Measurements from ENCODE around the gene LCP1.
"Not testable (repeated sequence)": the region's sequence is repeated elsewhere in the genome, so short reads cannot be mapped to it uniquely, and the experiment has no call there.

LCP1 gene

GRCh38 chr13:46181377-46181839 lies 569 bp downstream of the LCP1 start:
- no peak for DNase-seq (ENCODE audit: low read depth in 2 of 2)

GRCh38 chr13:46179969-46180763 lies 1.8 kb downstream of the LCP1 start:
- DNase-seq (ENCODE audit: low read depth in 2 of 2): no peak

GRCh38 chr13:46179491-46179908 lies 2.5 kb downstream of the LCP1 start:
- peak; percentile 67 to 68 for DNase-seq (ENCODE audit: low read depth in 2 of 2)

- no peak for DNase-seq (ENCODE audit: low read depth in 2 of 2)
Observed at GRCh38 chr13:46178821-46179220, 3.2 kb downstream of the LCP1 start.

GRCh38 chr13:46178143-46178542 lies 3.8 kb downstream of the LCP1 start:
- no peak for DNase-seq (ENCODE audit: low read depth in 2 of 2)

GRCh38 chr13:46176756-46177155 lies 5.2 kb downstream of the LCP1 start:
- no peak for DNase-seq (ENCODE audit: low read depth in 2 of 2)

- DNase-seq (ENCODE audit: low read depth in 2 of 2): no peak
Observed at GRCh38 chr13:46173656-46174055, 8.3 kb downstream of the LCP1 start.

- no peak for DNase-seq (ENCODE audit: low read depth in 2 of 2)
Observed at GRCh38 chr13:46172531-46172991, 9.4 kb downstream of the LCP1 start.

GRCh38 chr13:46171739-46172138 lies 10.2 kb downstream of the LCP1 start:
- DNase-seq (ENCODE audit: low read depth in 2 of 2): no peak

GRCh38 chr13:46171217-46171616 lies 10.8 kb downstream of the LCP1 start:
- DNase-seq (ENCODE audit: low read depth in 2 of 2): no peak

GRCh38 chr13:46170687-46171086 lies 11.3 kb downstream of the LCP1 start:
- no peak for DNase-seq (ENCODE audit: low read depth in 2 of 2)

GRCh38 chr13:46170268-46170667 lies 11.7 kb downstream of the LCP1 start:
- no peak for DNase-seq (ENCODE audit: low read depth in 2 of 2)

GRCh38 chr13:46169758-46170157 lies 12.2 kb downstream of the LCP1 start:
- no peak for DNase-seq (ENCODE audit: low read depth in 2 of 2)

GRCh38 chr13:46168783-46169182 lies 13.2 kb downstream of the LCP1 start:
- DNase-seq (ENCODE audit: low read depth in 2 of 2): no peak

- peak in 1 of 2 donors; percentile 52 for DNase-seq (ENCODE audit: low read depth in 2 of 2)
Observed at GRCh38 chr13:46168341-46168740, 13.6 kb downstream of the LCP1 start.

GRCh38 chr13:46166947-46167610 lies 14.9 kb downstream of the LCP1 start:
- no peak for DNase-seq (ENCODE audit: low read depth in 2 of 2)

GRCh38 chr13:46166224-46166584 lies 15.8 kb downstream of the LCP1 start:
- DNase-seq (ENCODE audit: low read depth in 2 of 2): no peak

GRCh38 chr13:46165485-46166223 lies 16.3 kb downstream of the LCP1 start:
- DNase-seq (ENCODE audit: low read depth in 2 of 2): peak in 1 of 2 donors; percentile 37

- DNase-seq (ENCODE audit: low read depth in 2 of 2): no peak
Observed at GRCh38 chr13:46164661-46165060, 17.3 kb downstream of the LCP1 start.

GRCh38 chr13:46162741-46163140 lies 19.2 kb downstream of the LCP1 start:
- DNase-seq (ENCODE audit: low read depth in 2 of 2): not testable (repeated sequence)

- DNase-seq (ENCODE audit: low read depth in 2 of 2): no peak
Observed at GRCh38 chr13:46160471-46161066, 21.4 kb downstream of the LCP1 start.

- no peak for DNase-seq (ENCODE audit: low read depth in 2 of 2)
Observed at GRCh38 chr13:46160065-46160464, 21.9 kb downstream of the LCP1 start.

Measured in stimulated activated CD4-positive, alpha-beta T cell treated with anti-CD3 and anti-CD28 coated beads, Interleukin-4, amount 100 ng/mL, for 48 hours (primary cell).